SU-DHL-6 (cell line): Measurements from ENCODE around the gene SLC22A4.

Experiments used
- CTCF ChIP-seq: fragments of 200-600 bp; sonication (generic); IDR thresholded peaks from one replicate; pipeline ENCODE4 v1.5.1; 2017; ENCODE audit warnings: antibody characterized with exemption, mild to moderate bottlenecking, low read length, moderate library complexity; ENCODE audit not compliant: insufficient read depth, poor library complexity, severe bottlenecking
- EZH2phosphoT487 ChIP-seq: fragments of 200-600 bp; sonication (generic), shearing (Covaris generic); conservative IDR thresholded peaks from 2 replicates; pipeline ENCODE4 v1.6.1; 2018; ENCODE audit warnings: mild to moderate bottlenecking, antibody characterized with exemption, low read length, moderate library complexity, mixed read lengths

GRCh38 chr5:132270335-132270665 lies 23.9 kb upstream of the SLC22A4 start:
- no peak for TF ChIP-seq CTCF
- TF ChIP-seq EZH2phosphoT487: no peak
